ENCODE data around the gene IFI27L2. TPM values are rescaled to one million over a fixed set of nuclear protein-coding genes. Genes with fewer than 3 reads are reported as not detected.

Gene IFI27L2
- total RNA-seq, 1 experiment from 2014 or later = 68.9 TPM

GRCh38 chr14:94153750-94154342 lies 24.4 kb upstream of the IFI27L2 start:
- no peak for DNase-seq (ENCODE audit: extremely low read depth, low read depth)

- no peak for DNase-seq (ENCODE audit: extremely low read depth, low read depth)
Observed at GRCh38 chr14:94152676-94153075, 23.3 kb upstream of the IFI27L2 start.

GRCh38 chr14:94145902-94146527 lies 16.6 kb upstream of the IFI27L2 start:
- no peak for DNase-seq (ENCODE audit: extremely low read depth, low read depth)

- DNase-seq (ENCODE audit: extremely low read depth, low read depth) = no peak
Observed at GRCh38 chr14:94144765-94145164, 15.4 kb upstream of the IFI27L2 start.

- DNase-seq (ENCODE audit: extremely low read depth, low read depth) = no peak
Observed at GRCh38 chr14:94143711-94144110, 14.3 kb upstream of the IFI27L2 start.

- no peak for DNase-seq (ENCODE audit: extremely low read depth, low read depth)
Observed at GRCh38 chr14:94143239-94143638, 13.8 kb upstream of the IFI27L2 start.

- DNase-seq (ENCODE audit: extremely low read depth, low read depth) = no peak
Observed at GRCh38 chr14:94142836-94143235, 13.4 kb upstream of the IFI27L2 start.

- DNase-seq (ENCODE audit: extremely low read depth, low read depth) = no peak
Observed at GRCh38 chr14:94142247-94142646, 12.8 kb upstream of the IFI27L2 start.

GRCh38 chr14:94139421-94139820 lies 10.0 kb upstream of the IFI27L2 start:
- DNase-seq (ENCODE audit: extremely low read depth, low read depth) = no peak

- DNase-seq (ENCODE audit: extremely low read depth, low read depth) = no peak
Observed at GRCh38 chr14:94139006-94139405, 9.6 kb upstream of the IFI27L2 start.

- DNase-seq (ENCODE audit: extremely low read depth, low read depth) = no peak
Observed at GRCh38 chr14:94138251-94138650, 8.8 kb upstream of the IFI27L2 start.

- DNase-seq (ENCODE audit: extremely low read depth, low read depth) = peak; percentile 84
Observed at GRCh38 chr14:94136575-94137331, 7.3 kb upstream of the IFI27L2 start.

- DNase-seq (ENCODE audit: extremely low read depth, low read depth) = no peak
Observed at GRCh38 chr14:94135476-94135875, 6.1 kb upstream of the IFI27L2 start.

GRCh38 chr14:94132285-94132887 lies 3.0 kb upstream of the IFI27L2 start:
- peak; percentile 77 for DNase-seq (ENCODE audit: extremely low read depth, low read depth)

- peak; percentile 40 for DNase-seq (ENCODE audit: extremely low read depth, low read depth)
Observed at GRCh38 chr14:94129758-94130414, 482 bp upstream of the IFI27L2 start.

GRCh38 chr14:94128216-94128839 lies 1.1 kb downstream of the IFI27L2 start:
- no peak for DNase-seq (ENCODE audit: extremely low read depth, low read depth)

GRCh38 chr14:94127330-94127729 lies 2.1 kb downstream of the IFI27L2 start:
- no peak for DNase-seq (ENCODE audit: extremely low read depth, low read depth)

GRCh38 chr14:94126800-94127199 lies 2.6 kb downstream of the IFI27L2 start:
- DNase-seq (ENCODE audit: extremely low read depth, low read depth) = no peak

GRCh38 chr14:94126419-94126677 lies 3.1 kb downstream of the IFI27L2 start:
- no peak for DNase-seq (ENCODE audit: extremely low read depth, low read depth)

- DNase-seq (ENCODE audit: extremely low read depth, low read depth) = no peak
Observed at GRCh38 chr14:94125659-94126418, 3.6 kb downstream of the IFI27L2 start.
